Astrocyte (in vitro differentiated cells and primary cell): ENCODE data around the gene FAM120B. TPM values are rescaled to one million over a fixed set of nuclear protein-coding genes. Genes with fewer than 3 reads are reported as not detected.

Source experiments
- DNase-seq: peaks from one replicate; pipeline ENCODE4 v3.0.0-alpha.2; 2010; ENCODE audit warnings: low read depth
- FAIRE-seq: peaks from 2 replicates; lab custom pipeline; 2011; peaks lifted over from hg19 to GRCh38; lab: Jason Lieb, UNC
- H2AFZ ChIP-seq: 2 replicates; pipeline ENCODE4 v1.6.0; 2012; ENCODE audit warnings: low read depth, low read length, inconsistent platforms
- H3K27ac ChIP-seq: 2 replicates; pipeline ENCODE4 v1.5.1; 2011; ENCODE audit warnings: low read depth, low read length, inconsistent platforms
- H3K27me3 ChIP-seq: 2 replicates; pipeline ENCODE4 v1.6.0; 2011; ENCODE audit warnings: low read length, inconsistent platforms; ENCODE audit not compliant: insufficient read depth
- H3K36me3 ChIP-seq: 2 replicates; pipeline ENCODE4 v1.5.1; 2011; ENCODE audit warnings: low read length, inconsistent platforms; ENCODE audit not compliant: insufficient read depth
- H3K4me1 ChIP-seq: 2 replicates; pipeline ENCODE4 v1.5.1; 2011; ENCODE audit warnings: low read length, inconsistent platforms; ENCODE audit not compliant: insufficient read depth
- H3K4me2 ChIP-seq: 2 replicates; pipeline ENCODE4 v1.6.0; 2012; ENCODE audit warnings: low read length, inconsistent platforms
- H3K4me3 ChIP-seq: 2 replicates; pipeline ENCODE4 v1.5.1; 2011; ENCODE audit warnings: low read depth, mild to moderate bottlenecking, low read length, inconsistent platforms; ENCODE audit not compliant: insufficient read depth
- H3K79me2 ChIP-seq: 2 replicates; pipeline ENCODE4 v1.6.0; 2012; ENCODE audit warnings: mild to moderate bottlenecking, low read length, inconsistent platforms; ENCODE audit not compliant: insufficient read depth
- H3K9ac ChIP-seq: 2 replicates; pipeline ENCODE4 v1.6.0; 2012; ENCODE audit warnings: mild to moderate bottlenecking, low read length, inconsistent platforms
- H3K9me3 ChIP-seq: 2 replicates; pipeline ENCODE4 v1.5.1; 2012; ENCODE audit warnings: low read depth, mild to moderate bottlenecking, low read length, inconsistent platforms; ENCODE audit not compliant: insufficient read depth
- H4K20me1 ChIP-seq: 2 replicates; pipeline ENCODE4 v1.6.0; 2012; ENCODE audit warnings: low read length, inconsistent platforms; ENCODE audit not compliant: insufficient read depth
- H3K27ac Mint-ChIP-seq: one replicate; pipeline ENCODE4 v1.8.0; 2021; ENCODE audit warnings: mild to moderate bottlenecking, mixed read lengths; ENCODE audit not compliant: unreplicated experiment
- H3K27me3 Mint-ChIP-seq: one replicate; pipeline ENCODE4 v1.8.0; 2021; ENCODE audit warnings: low read depth, mixed read lengths; ENCODE audit not compliant: unreplicated experiment
- H3K36me3 Mint-ChIP-seq: one replicate; pipeline ENCODE4 v1.8.0; 2021; ENCODE audit warnings: low read depth, mixed read lengths; ENCODE audit not compliant: unreplicated experiment
- H3K4me1 Mint-ChIP-seq: one replicate; pipeline ENCODE4 v1.8.0; 2021; ENCODE audit warnings: low read depth, mixed read lengths; ENCODE audit not compliant: unreplicated experiment
- H3K4me3 Mint-ChIP-seq: one replicate; pipeline ENCODE4 v1.8.0; 2021; ENCODE audit warnings: mild to moderate bottlenecking, moderate library complexity, mixed read lengths; ENCODE audit not compliant: unreplicated experiment
- H3K9me3 Mint-ChIP-seq: one replicate; pipeline ENCODE4 v1.8.0; 2021; ENCODE audit warnings: mild to moderate bottlenecking, mixed read lengths; ENCODE audit not compliant: unreplicated experiment
- CTCF ChIP-seq: IDR thresholded peaks from 2 replicates; pipeline ENCODE4 v1.5.1; 2011; ENCODE audit warnings: low read depth, mild to moderate bottlenecking, inconsistent platforms, low read length, moderate library complexity; ENCODE audit not compliant: insufficient read depth
- EZH2 ChIP-seq: IDR thresholded peaks from 2 replicates; pipeline ENCODE4 v1.6.1; 2012; ENCODE audit warnings: mild to moderate bottlenecking, low read length, inconsistent platforms; ENCODE audit not compliant: insufficient read depth
- total RNA-seq: library from RNA; stranded (reverse); gene quantifications from 2 replicates; pipeline ENCODE4 v1.2.1, GENCODE V29; 2021

The FAM120B gene
- total RNA-seq, 1 donor from 2014 or later, result 29.8 TPM

- Mint-ChIP-seq H3K4me3 (no peak overlapping the region), H3K27me3 (no peaks in the 10 kb centered on the region), H3K36me3 (peaks cover 45% of the 10 kb centered on the region), H3K4me1 (no peaks in the 10 kb centered on the region), H3K27ac (no peak overlapping the region), H3K9me3 (peaks cover 21% of the 10 kb centered on the region)
- H3K9me3 ChIP-seq, result no peaks in the 10 kb centered on the region
- peaks cover 14% of the 10 kb centered on the region for H4K20me1 ChIP-seq
- H3K27ac ChIP-seq, result no peak overlapping the region
- H3K4me1 ChIP-seq, result no peaks in the 10 kb centered on the region
- H3K79me2 ChIP-seq, result no peaks in the 10 kb centered on the region
- H3K4me2 ChIP-seq, result no peak overlapping the region
- no peaks in the 10 kb centered on the region for H3K27me3 ChIP-seq
- H3K4me3 ChIP-seq, result no peak overlapping the region
- FAIRE-seq, result no peak
- peaks cover 17% of the 10 kb centered on the region for H3K36me3 ChIP-seq
- no peak overlapping the region for H3K9ac ChIP-seq
- no peak for TF ChIP-seq EZH2
- TF ChIP-seq CTCF, result no peak
- DNase-seq, result no peak
- no peak overlapping the region for H2AFZ ChIP-seq
These were observed 49.1 kb downstream of the FAM120B start for GRCh38 chr6:170355661-170356060.

- DNase-seq, result no peak
- Histone ChIP-seq H3K27me3 (no peaks in the 10 kb centered on the region), H3K27ac (no peak overlapping the region), H3K9ac (no peak overlapping the region), H3K9me3 (no peaks in the 10 kb centered on the region), H3K4me2 (no peak overlapping the region), H3K4me3 (no peak overlapping the region), H4K20me1 (peaks cover 15% of the 10 kb centered on the region), H3K36me3 (peaks cover 21% of the 10 kb centered on the region), H2AFZ (no peak overlapping the region), H3K4me1 (no peaks in the 10 kb centered on the region), H3K79me2 (no peaks in the 10 kb centered on the region)
- Mint-ChIP-seq H3K27me3 (no peaks in the 10 kb centered on the region), H3K9me3 (peaks cover 6% of the 10 kb centered on the region), H3K36me3 (peaks cover 24% of the 10 kb centered on the region), H3K4me1 (no peaks in the 10 kb centered on the region), H3K27ac (no peak overlapping the region), H3K4me3 (no peak overlapping the region)
- no peak for FAIRE-seq
- TF ChIP-seq CTCF (no peak), EZH2 (no peak)
These were observed 51.3 kb downstream of the FAM120B start for GRCh38 chr6:170357812-170358211.

- Histone ChIP-seq H4K20me1 (peaks cover 15% of the 10 kb centered on the region), H3K9me3 (no peaks in the 10 kb centered on the region), H2AFZ (no peak overlapping the region), H3K27ac (no peak overlapping the region), H3K4me2 (no peak overlapping the region), H3K4me1 (no peaks in the 10 kb centered on the region), H3K4me3 (no peak overlapping the region), H3K9ac (no peak overlapping the region), H3K36me3 (peaks cover 23% of the 10 kb centered on the region), H3K79me2 (no peaks in the 10 kb centered on the region), H3K27me3 (no peaks in the 10 kb centered on the region)
- FAIRE-seq (no peak), DNase-seq (no peak)
- Mint-ChIP-seq H3K36me3 (peaks cover 24% of the 10 kb centered on the region), H3K27me3 (no peaks in the 10 kb centered on the region), H3K4me3 (no peak overlapping the region), H3K27ac (no peak overlapping the region), H3K4me1 (no peaks in the 10 kb centered on the region), H3K9me3 (peaks cover 5% of the 10 kb centered on the region)
- TF ChIP-seq CTCF, result no peak
- TF ChIP-seq EZH2, result no peak
These were observed 51.9 kb downstream of the FAM120B start for GRCh38 chr6:170358496-170358895.
